HT-29 (cell line): ENCODE measurements around the gene FBXL13. TPM values are rescaled to one million over a fixed set of nuclear protein-coding genes. Genes with fewer than 3 reads are reported as not detected.
"Not testable (repeated sequence)": the region's sequence is repeated elsewhere in the genome, so short reads cannot be mapped to it uniquely, and the experiment has no call there.

Experiments
- DNase-seq: peaks from one replicate; pipeline ENCODE4 v3.0.0-alpha.2; 2015; ENCODE audit warnings: low spot score
- total RNA-seq: library from RNA; depleted of rRNA; stranded (reverse); fragments of >200 nt; shearing (Covaris generic); gene quantifications from 2 replicates; pipeline ENCODE4 v1.2.3, GENCODE V29; 2014

The FBXL13 gene
- total RNA-seq, 1 experiment from 2014 or later: 0.48 TPM

- DNase-seq: no peak
Observed at GRCh38 chr7:102983602-102984001, 91.0 kb downstream of the FBXL13 start.

DNA sequence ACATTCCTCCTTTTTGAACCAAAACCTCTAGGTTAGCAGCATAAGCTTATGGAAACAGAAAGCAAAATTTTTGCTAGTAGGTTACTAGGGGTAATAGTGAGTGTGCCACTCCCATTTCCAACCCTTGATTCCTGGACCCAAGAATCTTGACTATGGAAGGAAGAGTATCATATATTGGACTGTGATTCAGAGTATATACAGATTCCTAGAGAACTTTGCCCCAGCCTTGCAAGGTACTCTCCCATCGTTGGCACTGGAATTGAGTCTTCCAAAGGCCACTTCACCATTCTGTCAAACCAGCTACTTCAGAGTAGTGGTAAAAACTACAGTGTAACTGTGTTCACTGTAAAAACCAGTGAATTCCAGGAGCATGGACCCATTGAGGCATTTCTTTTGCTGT is 92.4 kb downstream of the FBXL13 start:
- DNase-seq: no peak

DNA sequence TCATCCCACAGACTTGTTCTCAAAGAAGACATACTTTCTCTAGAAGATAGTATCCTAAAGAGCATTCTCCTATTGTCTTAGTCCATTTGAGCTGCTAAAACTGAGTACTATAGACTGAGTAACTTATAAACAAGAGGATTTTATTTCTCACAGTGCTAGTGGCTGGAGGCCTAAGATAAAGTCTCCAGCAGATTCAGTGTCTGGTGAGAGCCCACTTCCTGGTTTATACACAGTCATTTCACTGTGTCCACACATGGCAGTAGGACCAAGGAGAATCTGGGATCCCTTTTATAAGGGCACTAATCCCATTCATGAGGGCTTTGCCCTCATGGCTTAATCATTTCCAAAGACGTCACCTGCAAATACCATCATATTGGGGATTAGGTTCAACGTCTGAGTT is 93.1 kb downstream of the FBXL13 start:
- DNase-seq: no peak

GRCh38 chr7:102979670-102980069 is 94.9 kb downstream of the FBXL13 start:
- no peak for DNase-seq

DNA sequence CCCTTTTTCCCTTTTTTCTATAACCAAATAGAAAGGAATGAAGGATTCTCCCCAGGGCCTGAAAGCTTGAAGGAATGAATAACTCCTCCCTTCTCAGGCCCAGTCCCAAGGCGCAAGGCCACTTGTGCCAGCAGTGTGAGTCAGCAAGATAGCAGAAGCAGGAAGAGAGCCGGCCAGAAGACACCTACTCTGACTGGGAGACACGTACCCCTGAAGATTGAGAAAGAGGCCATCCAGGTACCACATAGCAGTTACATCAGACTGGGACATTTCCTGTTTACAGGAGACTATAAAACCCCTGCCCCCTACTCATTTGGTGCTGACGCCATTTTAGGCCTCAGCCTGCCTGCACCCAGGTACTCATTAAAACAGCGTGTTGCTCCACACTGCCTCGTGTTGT is 96.3 kb downstream of the FBXL13 start:
- DNase-seq: peak; percentile 61

GRCh38 chr7:102977586-102977985 is 97.0 kb downstream of the FBXL13 start:
- DNase-seq: not testable (repeated sequence)

DNA sequence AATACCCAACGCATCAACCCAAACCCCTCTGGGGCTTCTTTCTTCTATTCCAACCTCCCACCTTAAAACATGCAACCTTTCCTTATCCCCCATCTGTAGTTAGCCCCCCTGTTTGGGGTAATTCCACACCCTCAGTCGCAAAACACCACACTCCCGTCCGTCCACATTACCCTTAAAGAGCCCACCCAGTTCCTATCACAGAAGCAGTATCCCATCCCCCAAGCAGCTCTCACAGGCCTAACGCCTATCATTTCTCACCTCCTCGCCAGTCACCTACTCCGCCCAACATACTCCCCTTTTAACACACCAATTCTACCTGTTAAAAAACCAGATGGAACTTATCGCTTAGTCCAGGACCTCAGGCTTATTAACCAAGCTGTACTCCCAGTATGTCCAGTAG is 98.1 kb downstream of the FBXL13 start:
- DNase-seq: no peak

- no peak for DNase-seq
Observed at GRCh38 chr7:102975854-102976253, 98.7 kb downstream of the FBXL13 start.

DNA sequence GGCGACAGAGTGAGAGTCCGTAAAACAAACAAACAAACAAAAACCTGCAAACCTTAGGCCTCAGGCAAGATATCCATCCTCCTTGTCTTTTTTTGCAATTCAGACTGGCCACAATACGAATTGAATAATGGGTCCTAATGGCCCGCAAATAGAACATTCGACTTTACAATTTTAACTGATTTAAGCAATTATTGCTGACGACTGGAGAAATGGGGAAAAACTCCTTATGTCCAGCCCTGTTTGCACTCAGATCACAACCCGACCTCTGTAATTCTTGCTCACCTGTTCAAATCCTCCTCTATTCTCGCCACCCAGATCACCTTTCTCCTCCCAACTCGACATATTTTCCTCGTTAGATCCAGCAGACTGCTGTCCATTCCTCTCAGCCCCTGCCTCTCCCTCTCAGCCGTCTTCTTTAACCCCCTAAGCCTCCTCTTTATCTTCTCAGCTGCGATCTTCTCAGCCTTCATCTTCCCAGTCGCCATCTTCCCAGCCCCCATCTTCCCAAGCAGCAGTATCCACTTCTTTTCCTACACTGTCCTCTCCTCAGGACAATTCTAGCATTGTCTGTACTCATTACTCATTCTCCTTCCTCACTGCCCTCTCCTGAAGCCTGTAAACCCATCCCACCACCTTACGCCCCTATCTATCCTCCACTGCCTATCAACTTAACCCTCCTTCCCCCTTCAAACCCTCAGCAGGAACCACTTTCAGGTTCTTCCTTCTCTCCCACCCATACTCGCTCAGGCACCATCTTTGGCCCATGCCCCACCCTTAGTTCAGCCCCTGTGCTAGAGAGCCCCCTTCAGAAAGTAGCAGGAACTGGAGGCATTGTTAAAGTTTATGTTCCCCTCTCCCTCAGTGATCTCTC is 100.0 kb downstream of the FBXL13 start:
- no peak for DNase-seq

- DNase-seq: no peak
Observed at GRCh38 chr7:102973096-102973802, 101.3 kb downstream of the FBXL13 start.

DNA sequence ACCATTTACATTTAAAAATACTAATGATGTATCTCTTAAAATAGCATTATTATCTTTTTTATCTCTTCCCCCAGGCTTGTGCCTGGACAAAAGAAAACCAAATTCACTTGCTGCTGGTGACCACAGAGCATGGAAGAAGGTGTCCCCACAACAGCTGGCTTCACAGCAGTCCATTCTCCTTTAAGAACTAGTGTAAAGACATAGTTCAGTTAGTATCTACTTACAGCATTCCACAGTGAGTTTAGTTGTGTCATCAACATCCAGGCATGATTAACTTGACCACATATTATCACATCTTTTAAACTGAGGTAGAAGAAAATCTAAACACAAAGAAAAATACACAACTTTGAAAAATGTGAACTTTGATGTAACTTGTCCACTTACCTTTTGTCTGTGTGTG is 106.8 kb downstream of the FBXL13 start:
- DNase-seq: no peak

GRCh38 chr7:102966465-102966864 is 108.1 kb downstream of the FBXL13 start:
- DNase-seq: no peak

DNA sequence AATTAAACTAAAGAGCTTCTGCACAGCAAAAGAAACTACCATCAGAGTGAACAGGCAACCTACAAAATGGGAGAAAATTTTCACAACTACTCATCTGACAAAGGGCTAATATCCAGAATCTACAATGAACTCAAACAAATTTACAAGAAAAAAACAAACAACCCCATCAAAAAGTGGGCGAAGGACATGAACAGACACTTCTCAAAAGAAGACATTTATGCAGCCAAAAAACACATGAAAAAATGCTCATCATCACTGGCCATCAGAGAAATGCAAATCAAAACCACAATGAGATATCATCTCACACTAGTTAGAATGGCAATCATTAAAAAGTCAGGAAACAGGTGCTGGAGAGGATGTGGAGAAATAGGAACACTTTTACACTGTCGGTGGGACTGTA is 112.6 kb downstream of the FBXL13 start:
- DNase-seq: not testable (repeated sequence)

- DNase-seq: not testable (repeated sequence)
Observed at GRCh38 chr7:102958004-102958403, 116.6 kb downstream of the FBXL13 start.

- not testable (repeated sequence) for DNase-seq
Observed at GRCh38 chr7:102954359-102954758, 120.2 kb downstream of the FBXL13 start.

GRCh38 chr7:102953406-102953805 is 121.2 kb downstream of the FBXL13 start:
- DNase-seq: no peak

DNA sequence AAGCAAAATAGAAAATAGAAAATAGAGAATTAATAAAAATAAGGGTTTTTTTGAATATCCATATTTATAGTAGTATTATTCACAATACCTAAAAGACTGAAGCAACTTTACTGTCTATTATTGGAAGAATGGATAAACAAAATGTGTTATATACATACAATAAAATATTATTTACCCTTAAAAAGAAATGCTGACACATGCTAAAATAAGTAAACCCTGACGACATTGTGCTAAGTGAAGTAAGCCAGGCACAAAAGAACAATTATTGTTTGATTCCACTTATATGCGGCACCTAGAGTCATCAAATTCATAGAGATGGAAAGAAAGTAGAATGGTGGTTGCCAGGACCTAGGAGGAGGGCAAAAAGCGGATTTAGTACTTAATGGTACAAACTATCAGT is 122.8 kb downstream of the FBXL13 start:
- no peak for DNase-seq

- no peak for DNase-seq
Observed at GRCh38 chr7:102944241-102944640, 130.4 kb downstream of the FBXL13 start.

GRCh38 chr7:102943423-102944169 is 131.0 kb downstream of the FBXL13 start:
- no peak for DNase-seq

DNA sequence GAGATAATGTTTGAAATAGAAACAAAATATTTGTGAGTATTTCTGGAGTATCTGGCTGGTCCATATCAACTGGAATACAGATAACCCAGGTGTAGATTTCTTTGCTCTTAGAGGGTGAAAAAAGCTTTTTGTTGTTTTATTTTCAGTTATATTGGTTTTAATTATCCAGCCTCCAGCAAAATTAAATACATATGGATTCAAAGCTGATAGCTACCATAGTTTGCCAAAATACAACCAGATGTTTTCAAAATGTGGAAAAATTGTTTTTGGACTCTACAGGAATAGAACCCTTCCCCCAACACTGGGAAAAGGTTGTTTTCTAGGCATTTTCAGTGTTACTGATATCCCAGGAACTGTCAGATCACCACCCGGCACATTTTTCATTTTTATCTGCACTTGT is 131.7 kb downstream of the FBXL13 start:
- DNase-seq: no peak

DNA sequence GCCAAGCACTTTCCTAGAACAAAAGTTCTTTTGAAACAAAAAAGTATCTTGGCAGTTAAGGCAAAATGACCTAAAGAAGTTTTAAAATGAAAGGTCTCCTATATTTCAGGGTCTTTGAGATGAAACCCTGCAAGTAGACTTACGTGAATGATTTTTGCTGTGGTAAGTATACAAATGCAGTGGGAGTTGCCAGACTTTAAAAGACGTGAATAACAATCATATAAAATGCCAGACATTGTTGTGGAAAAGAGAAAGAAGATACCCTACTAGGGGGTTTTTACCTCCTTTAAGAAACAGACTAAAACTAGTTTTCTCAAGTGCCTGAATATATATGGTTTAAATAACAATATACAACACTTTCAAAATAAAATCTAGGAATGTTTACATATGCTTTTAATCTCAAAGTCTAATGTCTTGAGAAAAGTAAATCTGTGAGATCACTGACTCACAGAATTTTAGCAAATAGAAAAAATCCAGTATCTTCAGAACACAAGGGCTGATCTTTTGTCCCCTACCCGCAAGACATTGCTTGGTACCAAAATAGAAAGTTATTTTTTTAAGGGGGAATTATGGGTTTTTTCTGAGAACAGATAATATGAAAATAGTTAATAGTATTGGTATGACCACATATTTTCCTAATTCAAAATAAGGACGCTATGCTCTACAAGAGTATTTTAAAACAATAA is 132.3 kb downstream of the FBXL13 start:
- no peak for DNase-seq

- DNase-seq: no peak
Observed at GRCh38 chr7:102938679-102939078, 135.9 kb downstream of the FBXL13 start.
